Lower leg skin (tissue), 3 donors: ENCODE results near the gene MYL6.

Experiments
- CTCF ChIP-seq, 3 donors: fragments of 450-650 bp; IDR thresholded peaks; one replicate each; pipeline ENCODE4 v1.5.1; 2016; ENCODE audit warnings: antibody characterized with exemption in 3 of 3, mild to moderate bottlenecking in 3 of 3, moderate library complexity in 2 of 3
- POLR2A ChIP-seq, 2 donors: fragments of 450-650 bp; IDR thresholded peaks; one replicate each; pipeline ENCODE4 v1.6.1; 2016 to 2017; ENCODE audit warnings: antibody characterized with exemption in 2 of 2, mild to moderate bottlenecking in 1 of 2, moderate library complexity in 1 of 2

- no peak for TF ChIP-seq CTCF (IDR thresholded peaks at IDR 0.05)
- TF ChIP-seq POLR2A (IDR thresholded peaks at IDR 0.05): no peak
These were observed 7.6 kb upstream of the MYL6 start for GRCh38 chr12:56150563-56150962.
